ENCODE data around the gene KCNK15. TPM values are rescaled to one million over a fixed set of nuclear protein-coding genes. Genes with fewer than 3 reads are reported as not detected.
"Not testable (repeated sequence)": the region's sequence is repeated elsewhere in the genome, so short reads cannot be mapped to it uniquely, and the experiment has no call there.

Gene KCNK15
- 0.44 and 0.76 TPM in 2 replicates for total RNA-seq

- intact Hi-C loops (cut with micrococcal nuclease): loop anchor here (5.0 kb wide), 1 partner anchor 142 kb away; the partner anchor contains the start of gene YWHAB
- Mint-ChIP-seq H3K4me3 (peak within 1 kb of the TSS; percentile 81), H3K36me3 (ENCODE audit: low read depth) (no peaks in the 10 kb centered on the region), H3K4me1 (peaks cover 9% of the 10 kb centered on the region), H3K27ac (peak within 1 kb of the TSS; percentile 59), H3K9me3 (no peaks in the 10 kb centered on the region), H3K27me3 (peaks cover 32% of the 10 kb centered on the region)
- peak; percentile 80 for DNase-seq
Observed at GRCh38 chr20:44745598-44746366, at the start of gene KCNK15. TSS of gene KCNK15 (plus strand) at chr20:44745865. CDS start at chr20:44745911, 46 bp downstream.

DNA sequence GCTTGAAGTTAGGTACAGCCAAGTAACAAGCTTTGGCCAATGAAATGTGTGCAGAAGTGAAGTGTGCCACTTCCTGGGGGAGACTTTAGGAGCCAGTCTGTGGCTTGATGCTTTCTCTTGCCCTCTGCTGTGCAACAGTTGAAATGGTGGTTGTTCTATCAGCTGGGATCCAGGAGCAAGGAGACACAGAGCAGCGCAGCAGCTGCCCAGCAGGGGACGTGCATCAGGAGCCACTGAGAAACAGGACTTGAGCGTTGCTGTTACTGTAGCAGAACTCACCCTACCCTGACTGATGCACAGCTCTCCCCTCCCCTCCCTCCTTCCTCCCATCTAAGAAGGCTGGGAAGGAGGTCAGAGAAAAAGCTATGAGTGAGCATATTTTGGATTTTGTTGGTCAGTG is 49.4 kb upstream of the KCNK15 start:
- no peaks in the 10 kb centered on the region for H3K27me3 Mint-ChIP-seq
- H3K27ac Mint-ChIP-seq: no peak overlapping the region
- H3K36me3 Mint-ChIP-seq (ENCODE audit: low read depth): no peaks in the 10 kb centered on the region
- H3K9me3 Mint-ChIP-seq: no peaks in the 10 kb centered on the region
- peaks cover 5% of the 10 kb centered on the region for H3K4me1 Mint-ChIP-seq
- intact Hi-C loops (cut with micrococcal nuclease): no loop called here
- no peak for DNase-seq
- no peak overlapping the region for H3K4me3 Mint-ChIP-seq

DNA sequence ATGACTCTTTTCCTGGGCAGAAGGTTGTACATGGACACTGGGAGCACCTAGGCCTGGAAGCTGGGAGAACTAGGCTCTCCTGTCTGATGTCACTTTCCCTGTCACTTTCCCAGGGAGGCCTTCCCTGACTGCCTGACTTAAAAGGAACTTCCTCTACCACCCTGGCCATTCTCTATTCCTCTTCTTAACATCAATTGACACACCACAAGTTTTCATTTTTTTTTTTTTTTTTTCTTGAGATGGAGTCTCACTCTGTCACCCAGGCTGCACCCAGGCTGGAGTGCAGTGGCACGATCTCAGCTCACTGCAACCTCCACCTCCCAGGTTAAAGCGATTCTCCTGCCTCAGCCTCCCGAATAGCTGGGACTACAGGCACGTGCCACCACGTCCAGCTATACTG is 48.6 kb upstream of the KCNK15 start:
- H3K27ac Mint-ChIP-seq; H3K9me3 Mint-ChIP-seq; intact Hi-C loops (cut with micrococcal nuclease); DNase-seq; H3K4me1 Mint-ChIP-seq; H3K4me3 Mint-ChIP-seq; H3K27me3 Mint-ChIP-seq; H3K36me3 Mint-ChIP-seq (ENCODE audit: low read depth): not testable (repeated sequence)

DNA sequence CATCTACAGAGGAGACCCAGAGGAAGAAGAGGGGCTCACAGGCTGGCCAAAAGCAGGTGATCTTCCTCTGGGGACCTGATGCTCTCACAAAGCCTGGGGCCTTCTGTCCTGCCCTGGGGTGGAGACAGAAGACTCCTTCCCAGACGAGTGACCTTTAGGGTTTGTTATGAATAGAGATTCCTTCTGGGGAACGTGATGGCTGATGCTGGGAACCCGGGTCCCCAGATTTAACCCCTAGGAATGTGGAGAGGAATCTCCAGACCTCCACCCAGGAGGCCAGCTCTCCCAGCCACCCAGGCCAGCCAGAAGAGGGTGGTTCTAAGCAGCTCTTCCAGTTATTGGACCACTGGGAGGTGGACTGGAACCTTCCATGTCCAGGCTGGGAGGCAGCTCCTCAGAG is 47.3 kb upstream of the KCNK15 start:
- intact Hi-C loops (cut with micrococcal nuclease): no loop called here
- DNase-seq: no peak
- Mint-ChIP-seq H3K4me1 (peaks cover 5% of the 10 kb centered on the region), H3K36me3 (ENCODE audit: low read depth) (no peaks in the 10 kb centered on the region), H3K27me3 (no peaks in the 10 kb centered on the region), H3K9me3 (no peaks in the 10 kb centered on the region), H3K27ac (no peak overlapping the region), H3K4me3 (no peak overlapping the region)

DNA sequence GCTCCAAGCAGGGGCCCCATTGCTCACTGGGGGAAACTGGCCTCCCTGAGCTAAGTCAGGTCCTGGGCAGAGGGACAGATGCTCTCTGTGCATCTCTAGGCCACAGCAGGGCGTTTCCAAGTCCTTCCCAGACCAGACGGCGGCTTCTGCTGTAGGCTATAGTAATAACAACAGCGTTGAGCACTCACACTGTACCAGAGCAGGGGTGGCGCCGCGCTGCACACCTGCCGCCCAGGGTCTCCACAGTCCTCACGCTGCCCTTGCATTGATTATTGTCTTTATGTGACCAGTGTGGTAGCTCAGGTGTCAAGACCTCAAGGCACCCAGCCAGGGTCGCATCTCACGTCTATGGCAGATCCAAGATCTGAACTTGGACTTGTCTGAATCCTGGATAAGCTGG is 45.4 kb upstream of the KCNK15 start:
- Mint-ChIP-seq H3K9me3 (no peaks in the 10 kb centered on the region), H3K4me1 (peaks cover 3% of the 10 kb centered on the region), H3K27me3 (no peaks in the 10 kb centered on the region), H3K36me3 (ENCODE audit: low read depth) (no peaks in the 10 kb centered on the region), H3K4me3 (no peak overlapping the region), H3K27ac (no peak overlapping the region)
- DNase-seq: no peak
- intact Hi-C loops (cut with micrococcal nuclease): no loop called here

- Mint-ChIP-seq H3K27me3 (no peaks in the 10 kb centered on the region), H3K4me1 (no peaks in the 10 kb centered on the region), H3K4me3 (no peak overlapping the region), H3K36me3 (ENCODE audit: low read depth) (no peaks in the 10 kb centered on the region), H3K9me3 (no peaks in the 10 kb centered on the region), H3K27ac (no peak overlapping the region)
- intact Hi-C loops (cut with micrococcal nuclease): no loop called here
- DNase-seq: no peak
Observed at GRCh38 chr20:44701118-44701857, 44.4 kb upstream of the KCNK15 start.

- Mint-ChIP-seq H3K4me3 (no peak overlapping the region), H3K9me3 (no peaks in the 10 kb centered on the region), H3K4me1 (no peaks in the 10 kb centered on the region), H3K36me3 (ENCODE audit: low read depth) (no peaks in the 10 kb centered on the region), H3K27me3 (no peaks in the 10 kb centered on the region), H3K27ac (no peak overlapping the region)
- intact Hi-C loops (cut with micrococcal nuclease): no loop called here
- DNase-seq: no peak
Observed at GRCh38 chr20:44701858-44702256, 43.8 kb upstream of the KCNK15 start.

GRCh38 chr20:44702776-44703175 is 42.9 kb upstream of the KCNK15 start:
- intact Hi-C loops (cut with micrococcal nuclease): no loop called here
- Mint-ChIP-seq H3K36me3 (ENCODE audit: low read depth) (no peaks in the 10 kb centered on the region), H3K9me3 (no peaks in the 10 kb centered on the region), H3K4me3 (no peak overlapping the region), H3K4me1 (no peaks in the 10 kb centered on the region), H3K27me3 (no peaks in the 10 kb centered on the region), H3K27ac (no peak overlapping the region)
- DNase-seq: no peak

- no peak for DNase-seq
- H3K27ac Mint-ChIP-seq: no peak overlapping the region
- H3K27me3 Mint-ChIP-seq: no peaks in the 10 kb centered on the region
- H3K4me3 Mint-ChIP-seq: no peak overlapping the region
- no peaks in the 10 kb centered on the region for H3K36me3 Mint-ChIP-seq (ENCODE audit: low read depth)
- H3K4me1 Mint-ChIP-seq: no peaks in the 10 kb centered on the region
- intact Hi-C loops (cut with micrococcal nuclease): no loop called here
- no peaks in the 10 kb centered on the region for H3K9me3 Mint-ChIP-seq
Observed at GRCh38 chr20:44703183-44703925, 42.3 kb upstream of the KCNK15 start.

GRCh38 chr20:44703956-44704488 is 41.6 kb upstream of the KCNK15 start:
- Mint-ChIP-seq H3K27me3 (no peaks in the 10 kb centered on the region), H3K27ac (no peak overlapping the region), H3K4me3 (no peak overlapping the region), H3K36me3 (ENCODE audit: low read depth) (no peaks in the 10 kb centered on the region), H3K9me3 (no peaks in the 10 kb centered on the region), H3K4me1 (no peaks in the 10 kb centered on the region)
- DNase-seq: no peak
- intact Hi-C loops (cut with micrococcal nuclease): no loop called here

- H3K27ac Mint-ChIP-seq: no peak overlapping the region
- H3K4me3 Mint-ChIP-seq: no peak overlapping the region
- no peaks in the 10 kb centered on the region for H3K27me3 Mint-ChIP-seq
- H3K9me3 Mint-ChIP-seq: no peaks in the 10 kb centered on the region
- DNase-seq: no peak
- H3K36me3 Mint-ChIP-seq (ENCODE audit: low read depth): no peaks in the 10 kb centered on the region
- intact Hi-C loops (cut with micrococcal nuclease): no loop called here
- H3K4me1 Mint-ChIP-seq: no peaks in the 10 kb centered on the region
Observed at GRCh38 chr20:44704551-44704971, 41.1 kb upstream of the KCNK15 start.

- Mint-ChIP-seq H3K4me3 (no peak overlapping the region), H3K4me1 (no peaks in the 10 kb centered on the region), H3K36me3 (ENCODE audit: low read depth) (no peaks in the 10 kb centered on the region), H3K27me3 (no peaks in the 10 kb centered on the region), H3K9me3 (no peaks in the 10 kb centered on the region), H3K27ac (no peak overlapping the region)
- DNase-seq: no peak
- intact Hi-C loops (cut with micrococcal nuclease): no loop called here
Observed at GRCh38 chr20:44705364-44706094, 40.1 kb upstream of the KCNK15 start.

- H3K4me1 Mint-ChIP-seq: no peaks in the 10 kb centered on the region
- H3K4me3 Mint-ChIP-seq: no peak overlapping the region
- H3K36me3 Mint-ChIP-seq (ENCODE audit: low read depth): no peaks in the 10 kb centered on the region
- H3K27me3 Mint-ChIP-seq: no peaks in the 10 kb centered on the region
- no peak for DNase-seq
- H3K9me3 Mint-ChIP-seq: no peaks in the 10 kb centered on the region
- intact Hi-C loops (cut with micrococcal nuclease): no loop called here
- no peak overlapping the region for H3K27ac Mint-ChIP-seq
Observed at GRCh38 chr20:44706301-44707017, 39.2 kb upstream of the KCNK15 start.
